IMR-90 (cell line): ENCODE results near the gene SCAF4. TPM values are rescaled to one million over a fixed set of nuclear protein-coding genes. Genes with fewer than 3 reads are reported as not detected.

ENCODE experiments used
- ATAC-seq: fragments of 200-7000 bp; cut with Tn5 transposase; 2 replicates; pipeline ENCODE4 v1.9.1; 2020; ENCODE audit warnings: low read depth, mild to moderate bottlenecking, moderate library complexity
- BruUV-seq: library from RNA; stranded (reverse); fragments of 400-500 nt; replicated peaks from 2 replicates; lab custom pipeline; 2021; lab: Mats Ljungman, UMichigan
- CTCF ChIA-PET: fragments of 300-600 bp; formaldehyde crosslinking; extraction: SDS; loops from one replicate; lab custom pipeline; 2021; ENCODE audit warnings: antibody characterized with exemption; lab: Yijun Ruan, JAX
- POLR2A ChIA-PET: fragments of 300-600 bp; sonication (Branson Sonifier 250); formaldehyde crosslinking; loops from one replicate; lab custom pipeline; 2022; ENCODE audit warnings: antibody characterized with exemption; ENCODE audit not compliant: unreplicated experiment; lab: Charles Lee
- DNase-seq: peaks from one replicate; pipeline ENCODE4 v3.0.0; 2013
- H2AFZ ChIP-seq: replicated peaks from 2 replicates; pipeline ENCODE3; 2013; ENCODE audit warnings: low read length, mild to moderate bottlenecking; ENCODE audit not compliant: poor library complexity
- H2AK5ac ChIP-seq: 2 replicates; pipeline ENCODE4 v1.6.1; 2013; ENCODE audit warnings: low read depth, low read length, inconsistent platforms
- H2AK9ac ChIP-seq: replicated peaks from 2 replicates; pipeline ENCODE3; 2013; ENCODE audit warnings: mild to moderate bottlenecking, low read depth, low read length, moderate library complexity; ENCODE audit not compliant: poor library complexity
- H2BK120ac ChIP-seq: 2 replicates; pipeline ENCODE4 v1.6.1; 2013; ENCODE audit warnings: low read depth, low read length, inconsistent platforms
- H2BK15ac ChIP-seq: 3 replicates; pipeline ENCODE4 v1.6.1; 2013; ENCODE audit warnings: low read depth, low read length, inconsistent platforms
- H2BK20ac ChIP-seq: 2 replicates; pipeline ENCODE4 v1.6.1; 2013; ENCODE audit warnings: low read depth, mild to moderate bottlenecking, inconsistent platforms, low read length, moderate library complexity
- H2BK5ac ChIP-seq: 2 replicates; pipeline ENCODE4 v1.6.1; 2013; ENCODE audit warnings: mild to moderate bottlenecking, low read depth, low read length, inconsistent platforms; ENCODE audit not compliant: poor library complexity, severe bottlenecking
- H3K14ac ChIP-seq: replicated peaks from 2 replicates; pipeline ENCODE4 v1.6.1; 2013; ENCODE audit warnings: low read depth, low read length, inconsistent platforms
- H3K18ac ChIP-seq: 2 replicates; pipeline ENCODE4 v1.6.1; 2013; ENCODE audit warnings: low read depth, low read length, control low read depth
- H3K23ac ChIP-seq: 2 replicates; pipeline ENCODE4 v1.6.1; 2013; ENCODE audit warnings: low read depth, low read length, inconsistent platforms
- H3K27ac ChIP-seq: 2 replicates; pipeline ENCODE4 v1.5.1; 2013; ENCODE audit warnings: mild to moderate bottlenecking, control low read depth, low read length; ENCODE audit not compliant: insufficient read depth
- H3K27me3 ChIP-seq: 2 replicates; pipeline ENCODE4 v1.6.1; 2013; ENCODE audit warnings: low read length; ENCODE audit not compliant: control insufficient read depth, insufficient read depth
- H3K36me3 ChIP-seq: 2 replicates; pipeline ENCODE4 v1.6.1; 2013; ENCODE audit warnings: low read length, mixed read lengths; ENCODE audit not compliant: control insufficient read depth, insufficient read depth
- H3K4ac ChIP-seq: 2 replicates; pipeline ENCODE4 v1.6.1; 2013; ENCODE audit warnings: low read depth, low read length, inconsistent platforms
- H3K4me1 ChIP-seq: 2 replicates; pipeline ENCODE4 v1.6.1; 2013; ENCODE audit warnings: low read length, mixed read lengths; ENCODE audit not compliant: control insufficient read depth, insufficient read depth
- H3K4me2 ChIP-seq: 2 replicates; pipeline ENCODE4 v1.6.1; 2013; ENCODE audit warnings: low read depth, mild to moderate bottlenecking, control low read depth, low read length, moderate library complexity
- H3K4me3 ChIP-seq: 2 replicates; pipeline ENCODE4 v1.5.1; 2013; ENCODE audit warnings: low read depth, mild to moderate bottlenecking, control low read depth, low read length, moderate library complexity; ENCODE audit not compliant: insufficient read depth
- H3K56ac ChIP-seq: 2 replicates; pipeline ENCODE4 v1.6.1; 2013; ENCODE audit warnings: low read length, inconsistent platforms; ENCODE audit not compliant: insufficient read depth; ENCODE audit errors: extremely low read depth
- H3K79me1 ChIP-seq, 2 experiments: 2 replicates each; pipeline ENCODE4 v1.6.1; 2013; ENCODE audit warnings: low read length in 2 of 2, inconsistent platforms in 1 of 2, low read depth in 1 of 2
- H3K9ac ChIP-seq: 2 replicates; pipeline ENCODE4 v1.6.1; 2013; ENCODE audit warnings: low read depth, low read length, control low read depth
- H3K9me1 ChIP-seq: 2 replicates; pipeline ENCODE4 v1.6.1; 2013; ENCODE audit warnings: low read length, inconsistent platforms; ENCODE audit not compliant: insufficient read depth
- H3K9me3 ChIP-seq: 2 replicates; pipeline ENCODE4 v1.6.1; 2013; ENCODE audit warnings: low read length; ENCODE audit not compliant: control insufficient read depth, insufficient read depth
- H4K20me1 ChIP-seq: 2 replicates; pipeline ENCODE4 v1.6.1; 2013; ENCODE audit warnings: low read length, inconsistent platforms; ENCODE audit not compliant: insufficient read depth
- H4K5ac ChIP-seq: 2 replicates; pipeline ENCODE4 v1.6.1; 2013; ENCODE audit warnings: mild to moderate bottlenecking, low read depth, low read length, control low read depth
- H4K8ac ChIP-seq, 2 experiments: 2 replicates each; pipeline ENCODE4 v1.6.1; 2013; ENCODE audit warnings: low read depth in 2 of 2, low read length in 2 of 2, control low read depth in 1 of 2, inconsistent platforms in 1 of 2
- H4K91ac ChIP-seq: 2 replicates; pipeline ENCODE4 v1.6.1; 2013; ENCODE audit warnings: low read depth, low read length, inconsistent platforms; ENCODE audit not compliant: insufficient read depth
- BHLHE40 ChIP-seq: fragments of 150-350 bp; IDR thresholded peaks from 2 replicates; pipeline ENCODE4 v1.6.1; 2016; ENCODE audit warnings: mild to moderate bottlenecking, low read depth, low read length
- CEBPB ChIP-seq: IDR thresholded peaks from 2 replicates; pipeline ENCODE4 v1.6.1; 2012; ENCODE audit warnings: low read depth, low read length, improper control_type of control experiment
- CHD1 ChIP-seq: IDR thresholded peaks from 2 replicates; pipeline ENCODE4 v1.6.1; 2012; ENCODE audit warnings: low read depth, low read length, improper control_type of control experiment
- FOS ChIP-seq: fragments of 150-350 bp; IDR thresholded peaks from 2 replicates; pipeline ENCODE4 v1.6.1; 2016; ENCODE audit warnings: low read depth, low read length
- MAFK ChIP-seq: IDR thresholded peaks from 2 replicates; pipeline ENCODE4 v1.6.1; 2012; ENCODE audit warnings: low read depth, low read length, improper control_type of control experiment
- MAZ ChIP-seq: IDR thresholded peaks from 2 replicates; pipeline ENCODE4 v1.6.1; 2012; ENCODE audit warnings: low read depth, mild to moderate bottlenecking, low read length, improper control_type of control experiment, moderate library complexity, borderline replicate concordance
- MXI1 ChIP-seq: IDR thresholded peaks from 2 replicates; pipeline ENCODE4 v1.6.1; 2012; ENCODE audit warnings: low read depth, mild to moderate bottlenecking, low read length, moderate library complexity, borderline replicate concordance
- NFE2L2 ChIP-seq: fragments of 150-350 bp; IDR thresholded peaks from 2 replicates; pipeline ENCODE4 v1.6.1; 2016; ENCODE audit warnings: low read depth, mild to moderate bottlenecking, low read length
- POLR2A ChIP-seq: IDR thresholded peaks from 2 replicates; pipeline ENCODE4 v1.6.1; 2012; ENCODE audit warnings: mild to moderate bottlenecking, low read depth, low read length
- RAD21 ChIP-seq: IDR thresholded peaks from 2 replicates; pipeline ENCODE4 v1.6.1; 2012; ENCODE audit warnings: low read length, improper control_type of control experiment
- RCOR1 ChIP-seq: IDR thresholded peaks from 2 replicates; pipeline ENCODE4 v1.6.1; 2012; ENCODE audit warnings: mild to moderate bottlenecking, low read length, improper control_type of control experiment; ENCODE audit not compliant: insufficient replicate concordance
- RFX5 ChIP-seq: IDR thresholded peaks from 2 replicates; pipeline ENCODE4 v1.8.0; 2012; ENCODE audit warnings: low read depth, mild to moderate bottlenecking, low read length, moderate library complexity
- SMC3 ChIP-seq: fragments of 150-350 bp; IDR thresholded peaks from 2 replicates; pipeline ENCODE4 v1.6.1; 2016; ENCODE audit warnings: low read depth, mild to moderate bottlenecking, antibody characterized with exemption, low read length, moderate library complexity
- WGBS, 2 experiments: methylation state at CpG; one replicate each; pipeline versions ENCODE4 v1.1.5 to v1.1.7; 2013; ENCODE audit warnings: missing lambda C conversion rate in 2 of 2; ENCODE audit not compliant: insufficient read length in 1 of 2; ENCODE audit errors: extremely low coverage in 2 of 2; 5-methylcytosine and 5-hydroxymethylcytosine counted together
- dilution Hi-C: fragments of 300-500 bp; cut with HindIII; formaldehyde crosslinking; loops from one replicate; pipeline ENCODE4 v1.14.3; 2018; ENCODE audit warnings: low sequenced_read_pairs; ENCODE audit not compliant: unreplicated experiment
- in situ Hi-C: fragments of 300-500 bp; cut with MboI; formaldehyde crosslinking; loops from 3 replicates; pipeline ENCODE4 v1.14.3; 2019; ENCODE audit warnings: low sequenced_read_pairs, inconsistent platforms, mixed read lengths
- intact Hi-C: fragments of 100-400 bp; cut with micrococcal nuclease; formaldehyde crosslinking; loops from 2 replicates; pipeline ENCODE4 v1.10.0; 2022
- polyA plus RNA-seq, 3 experiments: library from polyadenylated mRNA; depleted of rRNA; stranded (reverse); fragments of >200 nt; gene quantifications; 2 replicates each; pipeline ENCODE4 v1.2.3, GENCODE V29; 2012; ENCODE audit warnings: low replicate concordance in 1 of 3
- total RNA-seq: library from RNA; depleted of rRNA; stranded (reverse); fragments of >200 nt; gene quantifications from 2 replicates; pipeline ENCODE4 v1.2.3, GENCODE V29; 2012
- TF ChIP-seq, protein P1 (sequence below): conservative IDR thresholded peaks from 2 replicates; pipeline ENCODE4 v1.5.1; 2012; ENCODE audit warnings: mild to moderate bottlenecking, low read depth, low read length, improper control_type of control experiment
- TF ChIP-seq, protein P2 (sequence below): fragments of 150-350 bp; IDR thresholded peaks from 2 replicates; pipeline ENCODE4 v1.6.1; 2016; ENCODE audit warnings: low read depth, mild to moderate bottlenecking, low read length, moderate library complexity, borderline replicate concordance
- TF ChIP-seq, protein P3 (sequence below): fragments of 150-350 bp; IDR thresholded peaks from 2 replicates; pipeline ENCODE4 v1.6.1; 2017; ENCODE audit warnings: mild to moderate bottlenecking, antibody characterized with exemption, low read length, low read depth

SCAF4 gene
- total and polyA plus RNA-seq, 2 of the 4 experiments (the other 2 are of a cell fraction): 2.7 to 12.1 TPM

DNA sequence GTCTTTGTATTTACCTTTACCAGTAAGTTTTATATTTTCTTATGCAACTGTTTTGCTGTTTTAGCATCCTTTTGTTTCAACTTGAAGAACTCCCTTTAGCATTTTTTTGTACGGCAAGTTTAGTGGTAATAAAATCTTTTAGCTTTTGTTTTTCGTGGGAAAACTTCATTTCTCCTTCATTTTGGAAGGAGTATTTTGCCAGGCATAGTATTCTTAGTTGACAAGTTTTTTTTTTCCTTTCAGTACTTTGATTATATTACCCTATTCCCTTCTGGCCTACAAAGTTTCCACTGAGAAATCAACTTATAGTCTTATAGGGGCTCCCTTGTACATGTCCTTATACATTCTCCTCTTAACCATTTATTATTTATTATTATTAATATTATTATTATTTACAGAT is 95.0 kb downstream of the SCAF4 start:
- Histone ChIP-seq H3K79me1 (no peaks in the 10 kb centered on the region), H2AK9ac (no peak overlapping the region), H3K9me1 (no peaks in the 10 kb centered on the region), H3K18ac (no peak overlapping the region), H3K36me3 (no peaks in the 10 kb centered on the region), H2BK20ac (no peak overlapping the region), H3K9me3 (peaks cover 2% of the 10 kb centered on the region; the same call in 1 of the 2 replicates), H2AFZ (no peak overlapping the region), H4K91ac (no peak overlapping the region), H2BK120ac (no peak overlapping the region), H2BK5ac (no peak overlapping the region), H4K5ac (no peak overlapping the region), H3K14ac (no peak overlapping the region), H3K27me3 (no peaks in the 10 kb centered on the region), H3K4me2 (no peak overlapping the region), H2AK5ac (no peak overlapping the region), H4K8ac (no peak overlapping the region), H3K9ac (no peak overlapping the region), H3K27ac (no peak overlapping the region), H3K23ac (no peak overlapping the region), H4K20me1 (no peaks in the 10 kb centered on the region), H3K56ac (no peak overlapping the region), H3K4me3 (no peak overlapping the region), H3K4ac (no peak overlapping the region), H2BK15ac (no peak overlapping the region), H3K4me1 (no peaks in the 10 kb centered on the region)
- in situ Hi-C loops: no loop called here
- POLR2A ChIA-PET: no interaction called here
- dilution Hi-C loops: no loop called here
- CTCF ChIA-PET: interaction anchor here (0.6 kb wide), 1 partner anchor 1077 kb away, joined by 8 read pairs; no protein-coding TSS in a partner anchor
- WGBS, 2 experiments: no CpG with 5 or more reads among the region's 2 CpGs
- intact Hi-C loops: no loop called here
- ATAC-seq (no peak), DNase-seq (no peak)
- no peak for TF ChIP-seq MAZ
- no peak for TF ChIP-seq CHD1
- no peak for TF ChIP-seq RAD21
- TF ChIP-seq RFX5: no peak
- no peak for TF ChIP-seq BHLHE40
- TF ChIP-seq, protein P1, sequence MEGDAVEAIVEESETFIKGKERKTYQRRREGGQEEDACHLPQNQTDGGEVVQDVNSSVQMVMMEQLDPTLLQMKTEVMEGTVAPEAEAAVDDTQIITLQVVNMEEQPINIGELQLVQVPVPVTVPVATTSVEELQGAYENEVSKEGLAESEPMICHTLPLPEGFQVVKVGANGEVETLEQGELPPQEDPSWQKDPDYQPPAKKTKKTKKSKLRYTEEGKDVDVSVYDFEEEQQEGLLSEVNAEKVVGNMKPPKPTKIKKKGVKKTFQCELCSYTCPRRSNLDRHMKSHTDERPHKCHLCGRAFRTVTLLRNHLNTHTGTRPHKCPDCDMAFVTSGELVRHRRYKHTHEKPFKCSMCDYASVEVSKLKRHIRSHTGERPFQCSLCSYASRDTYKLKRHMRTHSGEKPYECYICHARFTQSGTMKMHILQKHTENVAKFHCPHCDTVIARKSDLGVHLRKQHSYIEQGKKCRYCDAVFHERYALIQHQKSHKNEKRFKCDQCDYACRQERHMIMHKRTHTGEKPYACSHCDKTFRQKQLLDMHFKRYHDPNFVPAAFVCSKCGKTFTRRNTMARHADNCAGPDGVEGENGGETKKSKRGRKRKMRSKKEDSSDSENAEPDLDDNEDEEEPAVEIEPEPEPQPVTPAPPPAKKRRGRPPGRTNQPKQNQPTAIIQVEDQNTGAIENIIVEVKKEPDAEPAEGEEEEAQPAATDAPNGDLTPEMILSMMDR: no peak
- TF ChIP-seq, protein P2, sequence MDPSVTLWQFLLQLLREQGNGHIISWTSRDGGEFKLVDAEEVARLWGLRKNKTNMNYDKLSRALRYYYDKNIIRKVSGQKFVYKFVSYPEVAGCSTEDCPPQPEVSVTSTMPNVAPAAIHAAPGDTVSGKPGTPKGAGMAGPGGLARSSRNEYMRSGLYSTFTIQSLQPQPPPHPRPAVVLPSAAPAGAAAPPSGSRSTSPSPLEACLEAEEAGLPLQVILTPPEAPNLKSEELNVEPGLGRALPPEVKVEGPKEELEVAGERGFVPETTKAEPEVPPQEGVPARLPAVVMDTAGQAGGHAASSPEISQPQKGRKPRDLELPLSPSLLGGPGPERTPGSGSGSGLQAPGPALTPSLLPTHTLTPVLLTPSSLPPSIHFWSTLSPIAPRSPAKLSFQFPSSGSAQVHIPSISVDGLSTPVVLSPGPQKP: no peak
- TF ChIP-seq RCOR1: no peak
- TF ChIP-seq MAFK: no peak
- no peak for TF ChIP-seq NFE2L2
- TF ChIP-seq, protein P3, sequence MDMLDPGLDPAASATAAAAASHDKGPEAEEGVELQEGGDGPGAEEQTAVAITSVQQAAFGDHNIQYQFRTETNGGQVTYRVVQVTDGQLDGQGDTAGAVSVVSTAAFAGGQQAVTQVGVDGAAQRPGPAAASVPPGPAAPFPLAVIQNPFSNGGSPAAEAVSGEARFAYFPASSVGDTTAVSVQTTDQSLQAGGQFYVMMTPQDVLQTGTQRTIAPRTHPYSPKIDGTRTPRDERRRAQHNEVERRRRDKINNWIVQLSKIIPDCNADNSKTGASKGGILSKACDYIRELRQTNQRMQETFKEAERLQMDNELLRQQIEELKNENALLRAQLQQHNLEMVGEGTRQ: no peak
- TF ChIP-seq FOS: no peak
- no peak for TF ChIP-seq POLR2A
- TF ChIP-seq MXI1: no peak
- no peak for TF ChIP-seq CEBPB
- no peak for TF ChIP-seq SMC3
- no TSS peak for BruUV-seq
